Measurements from ENCODE around the gene ANKRD11.
"Not testable (repeated sequence)": the region's sequence is repeated elsewhere in the genome, so short reads cannot be mapped to it uniquely, and the experiment has no call there.

The ANKRD11 gene

DNA sequence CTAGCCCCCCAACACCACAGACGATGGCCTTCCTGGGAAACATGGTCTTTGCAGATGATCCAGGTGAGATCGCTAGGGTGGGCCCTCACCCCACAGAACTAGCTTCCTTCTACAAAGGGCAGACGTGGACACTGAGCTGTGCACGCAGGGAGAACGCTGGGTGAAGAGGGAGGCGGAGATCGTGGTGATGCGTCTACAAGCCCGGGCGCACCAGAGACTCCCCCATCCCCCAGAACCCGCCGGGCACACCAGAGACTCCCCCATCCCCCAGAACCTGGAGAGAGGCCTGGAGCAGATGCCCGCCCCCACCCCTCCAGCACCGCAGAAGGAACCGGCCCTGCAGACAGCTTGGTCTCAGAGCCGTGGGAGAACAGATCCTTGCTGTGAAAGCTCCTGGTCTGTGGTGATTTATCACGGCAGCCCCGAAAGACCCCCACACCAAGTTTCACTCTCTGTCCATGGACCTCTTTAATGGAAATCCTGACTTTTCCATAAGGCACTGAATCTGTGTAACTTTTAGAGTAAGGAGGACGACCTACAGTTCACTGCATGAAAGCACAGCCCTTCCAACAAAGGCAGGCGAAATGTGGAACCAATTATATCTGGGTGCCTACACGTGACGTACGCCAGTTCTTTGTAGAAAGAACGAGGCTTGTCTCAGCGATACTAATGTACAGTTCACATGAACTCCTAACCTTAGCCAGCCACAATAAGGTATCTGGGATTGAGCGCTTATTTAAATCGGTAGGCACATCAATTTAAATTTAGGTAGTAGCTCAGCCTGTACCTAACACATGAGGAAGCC, 88.5 kb downstream of the ANKRD11 start:
- no peak for FAIRE-seq

- FAIRE-seq: no peak
Observed at GRCh38 chr16:89401205-89401604, 89.2 kb downstream of the ANKRD11 start.

- no peak for FAIRE-seq
Observed at GRCh38 chr16:89400740-89401139, 89.6 kb downstream of the ANKRD11 start.

DNA sequence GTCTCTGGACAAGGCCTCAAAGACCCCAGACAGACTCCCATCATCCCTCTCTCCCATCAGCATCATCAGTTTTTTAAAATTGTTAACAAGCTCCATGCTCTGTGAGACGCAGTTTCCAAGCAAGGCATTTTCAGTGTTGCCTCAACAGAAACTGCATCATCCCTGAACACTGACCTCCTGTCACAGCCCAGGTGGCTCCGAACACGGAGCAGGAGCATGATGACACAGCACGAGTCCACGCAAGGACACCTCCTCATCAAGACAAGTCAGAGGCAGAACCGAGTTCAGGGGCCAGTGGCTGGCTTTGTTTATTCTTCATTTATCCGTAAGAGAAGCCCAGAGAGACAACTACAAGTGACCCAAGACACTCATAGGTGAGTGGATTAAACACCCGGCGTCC, 91.4 kb downstream of the ANKRD11 start:
- FAIRE-seq: no peak

- FAIRE-seq: no peak
Observed at GRCh38 chr16:89397331-89397861, 93.0 kb downstream of the ANKRD11 start.

GRCh38 chr16:89396156-89396555, 94.2 kb downstream of the ANKRD11 start:
- no peak for FAIRE-seq

GRCh38 chr16:89395150-89396142, 94.9 kb downstream of the ANKRD11 start:
- no peak for FAIRE-seq

DNA sequence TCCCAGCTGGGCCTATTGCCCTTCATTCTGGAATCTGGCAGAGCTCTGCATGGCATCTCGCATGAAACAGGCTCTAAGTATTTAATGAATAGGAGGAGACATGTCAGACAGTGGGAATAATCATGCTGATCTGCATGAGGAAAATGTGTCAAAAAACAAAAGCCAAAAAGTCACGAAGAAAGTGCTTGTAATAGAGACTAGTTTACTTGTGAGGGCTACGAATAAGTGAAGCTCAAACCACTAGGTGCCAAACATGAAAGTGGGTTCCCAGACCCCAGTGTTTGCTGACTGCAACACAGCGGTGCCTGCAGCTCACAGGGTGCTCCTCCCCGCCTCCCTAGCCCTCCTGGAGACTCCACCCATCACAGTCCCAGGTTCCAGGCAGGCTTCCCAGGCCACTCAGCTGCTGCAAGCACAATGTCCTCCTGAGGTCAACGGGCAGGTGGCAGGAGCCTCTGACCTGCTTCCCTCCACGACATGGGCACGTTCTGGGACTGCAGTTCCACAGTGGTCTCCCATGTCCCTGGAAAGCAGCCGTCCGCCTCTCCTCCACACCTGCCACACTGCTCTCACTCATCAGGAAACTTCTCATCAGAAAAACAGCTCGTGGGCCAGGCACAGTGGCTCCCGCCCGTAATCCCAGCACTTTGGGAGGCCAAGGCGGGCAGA, 96.5 kb downstream of the ANKRD11 start:
- no peak for FAIRE-seq

DNA sequence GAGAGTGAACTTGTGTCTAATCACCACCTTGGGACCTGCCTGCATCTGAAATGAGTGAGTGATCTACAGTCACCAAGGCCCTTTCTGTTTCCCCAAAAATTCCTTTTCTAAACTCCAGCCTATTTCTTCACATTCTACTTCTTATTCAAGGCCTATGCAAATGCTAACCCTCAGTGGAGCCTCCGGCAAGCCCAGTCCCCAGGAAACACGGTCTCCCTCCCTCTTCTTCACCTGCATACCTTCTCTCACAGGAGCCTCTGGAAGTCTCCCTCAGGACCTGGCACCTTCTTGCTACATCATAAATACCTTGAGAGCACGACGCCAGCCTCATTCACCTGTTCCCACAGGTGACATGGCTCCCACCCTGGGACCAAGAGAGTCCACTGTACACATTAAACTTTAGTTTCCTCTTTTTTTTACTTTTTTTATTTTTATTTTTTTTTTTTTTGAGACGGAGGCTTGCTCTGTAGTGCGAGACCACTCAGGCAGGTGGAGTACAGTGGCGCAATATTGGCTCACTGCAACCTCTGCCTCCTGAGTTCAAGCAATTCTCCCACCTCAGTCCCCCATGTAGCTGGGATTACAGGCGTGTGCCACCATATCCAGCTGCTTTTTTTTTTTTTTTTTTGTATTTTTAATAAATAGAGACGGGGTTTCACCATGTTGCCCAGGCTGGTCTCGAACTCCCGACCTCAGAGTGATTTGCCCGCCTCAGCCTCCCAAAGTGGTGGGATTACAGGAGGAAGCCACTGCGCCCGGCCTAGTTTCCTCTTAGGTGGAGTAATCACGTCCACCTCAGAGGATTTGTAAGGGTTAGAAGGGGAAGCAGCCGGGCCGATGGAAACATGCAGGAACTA, 97.3 kb downstream of the ANKRD11 start:
- no peak for FAIRE-seq

GRCh38 chr16:89390224-89390583, 100.2 kb downstream of the ANKRD11 start:
- not testable (repeated sequence) for FAIRE-seq

GRCh38 chr16:89389504-89390223, 100.7 kb downstream of the ANKRD11 start:
- not testable (repeated sequence) for FAIRE-seq

DNA sequence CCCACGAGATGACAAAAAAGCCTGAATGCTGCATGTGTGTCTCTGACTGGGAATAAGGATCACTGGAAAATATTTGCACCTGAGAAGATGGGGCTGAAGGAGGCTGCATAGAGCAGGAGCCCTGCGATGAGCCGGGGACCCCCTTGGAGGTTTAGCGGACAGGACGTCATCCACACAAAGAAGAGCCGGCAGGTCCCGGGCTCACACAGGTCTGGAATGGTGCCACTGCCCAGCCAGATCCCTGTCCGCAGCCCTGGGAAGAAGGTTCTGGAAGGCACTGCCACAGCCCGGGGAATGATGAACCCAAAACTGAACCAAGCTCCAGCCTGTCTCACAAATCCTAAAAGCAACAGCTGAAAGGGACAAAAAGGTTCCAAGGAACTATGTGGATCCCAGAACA, 101.8 kb downstream of the ANKRD11 start:
- FAIRE-seq: no peak

DNA sequence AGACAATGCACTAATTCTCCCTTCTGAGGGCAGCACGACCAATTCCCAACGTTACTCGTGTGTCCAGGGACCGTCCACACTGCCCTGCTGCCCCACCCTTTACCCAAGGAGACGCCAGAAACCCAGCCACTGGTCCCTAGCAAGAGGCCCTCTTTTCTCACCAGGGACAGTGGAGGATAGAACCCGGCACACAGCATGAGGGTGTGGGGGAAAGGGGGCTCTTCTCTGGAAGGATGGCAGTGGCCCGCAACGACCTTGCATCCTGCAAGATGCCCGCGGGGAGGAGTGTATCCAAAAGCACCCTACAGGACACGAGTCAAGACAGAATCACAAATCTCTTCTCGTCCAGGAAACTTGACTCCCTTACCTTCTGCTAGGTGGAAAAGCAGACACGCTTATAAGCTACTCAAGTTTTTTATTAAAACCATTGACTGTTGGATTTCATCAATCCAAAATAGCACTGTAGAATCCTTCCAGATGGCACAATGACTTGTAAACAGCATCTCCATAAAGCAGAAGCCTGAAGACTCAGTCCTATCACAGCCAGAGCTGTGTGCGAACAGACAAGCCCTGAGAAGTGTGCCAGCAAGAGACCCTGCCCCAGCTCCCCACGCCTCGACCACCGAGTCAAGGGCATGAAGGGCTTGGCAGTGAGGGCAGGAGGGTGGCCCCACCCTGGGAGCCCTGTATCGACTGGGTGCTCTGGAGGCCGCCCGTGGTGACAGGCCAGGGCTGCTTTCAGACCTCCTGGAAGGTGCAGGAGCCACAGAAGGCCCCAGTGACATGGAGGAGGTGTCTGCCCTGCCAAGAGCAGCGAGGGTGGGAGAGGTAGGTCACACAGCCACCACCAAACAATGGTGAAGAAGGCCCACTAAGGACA, 103.8 kb downstream of the ANKRD11 start:
- no peak for FAIRE-seq

DNA sequence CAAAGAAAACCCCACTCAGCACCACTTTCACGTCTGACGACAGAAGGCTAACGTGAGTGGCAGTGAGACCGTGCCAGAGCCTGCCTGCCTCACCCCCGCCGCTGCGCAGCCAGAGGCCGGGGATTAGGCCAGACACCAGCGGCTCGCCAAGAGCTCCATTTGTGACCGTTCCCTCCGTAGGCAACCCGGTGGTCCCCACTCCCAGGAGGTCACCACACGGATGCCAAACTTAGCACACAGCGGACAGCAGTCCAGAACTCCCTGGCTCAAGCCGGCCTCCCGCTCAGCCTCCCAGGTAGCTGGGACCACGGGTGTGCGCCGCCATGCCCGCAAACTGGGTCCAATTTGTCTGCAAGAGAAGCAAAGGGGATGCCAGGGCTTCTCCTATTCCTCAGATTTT, 104.6 kb downstream of the ANKRD11 start:
- no peak for FAIRE-seq

- FAIRE-seq: no peak
Observed at GRCh38 chr16:89384282-89384681, 106.1 kb downstream of the ANKRD11 start.

GRCh38 chr16:89383095-89384003, 107.0 kb downstream of the ANKRD11 start:
- FAIRE-seq: no peak

DNA sequence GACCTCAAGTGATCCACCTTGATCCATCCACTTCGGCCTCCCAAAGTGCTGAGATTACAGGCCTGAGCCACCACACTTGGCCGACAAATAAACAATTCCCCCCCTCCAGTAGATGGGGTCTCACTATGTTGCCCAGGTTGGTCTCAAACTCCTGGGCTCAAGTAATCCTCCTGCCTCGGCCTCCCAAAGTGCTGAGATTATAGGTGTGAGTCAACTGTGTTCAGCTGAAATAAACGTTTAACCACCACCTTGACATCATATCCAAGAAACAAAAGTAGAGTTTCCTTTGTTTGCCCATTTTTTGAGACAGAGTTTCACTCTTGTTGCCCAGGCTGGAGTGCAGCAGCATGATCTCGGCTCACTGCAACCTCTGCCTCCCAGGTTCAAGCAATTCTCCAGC, 107.8 kb downstream of the ANKRD11 start:
- not testable (repeated sequence) for FAIRE-seq

GRCh38 chr16:89381788-89382187, 108.6 kb downstream of the ANKRD11 start:
- no peak for FAIRE-seq

DNA sequence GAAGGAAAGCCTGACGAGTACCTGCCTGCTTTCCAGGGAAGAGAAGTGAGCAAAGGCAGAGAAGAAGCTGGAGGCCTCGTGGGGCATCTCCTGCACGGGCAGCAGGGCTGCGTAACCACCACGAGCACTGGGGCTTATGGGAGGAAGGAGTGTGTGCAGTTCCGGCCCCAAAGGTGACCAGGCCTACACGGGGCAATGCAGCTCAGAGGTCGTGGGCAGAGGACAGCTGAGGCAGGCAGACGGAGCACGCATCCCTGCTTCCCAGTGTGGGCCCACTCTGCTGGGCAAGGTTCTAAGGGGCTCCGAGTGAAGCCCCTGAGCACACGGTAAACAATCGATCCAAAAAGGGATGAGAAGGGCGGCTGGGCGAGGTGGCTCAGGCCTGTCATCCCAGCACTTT, 109.7 kb downstream of the ANKRD11 start:
- no peak for FAIRE-seq
